HepG2 (cell line): ENCODE data around the gene MFAP5. TPM values are rescaled to one million over a fixed set of nuclear protein-coding genes. Genes with fewer than 3 reads are reported as not detected.

Source experiments
- ATAC-seq: fragments of 200-7000 bp; cut with Tn5 transposase; 3 replicates; pipeline ENCODE4 v1.9.1; 2020; ENCODE audit warnings: mild to moderate bottlenecking, moderate library complexity
- BruUV-seq: library from RNA; stranded (reverse); fragments of 400-500 nt; replicated peaks from 2 replicates; lab custom pipeline; 2021; lab: Mats Ljungman, UMichigan
- CTCF ChIA-PET: fragments of 300-600 bp; formaldehyde crosslinking; extraction: SDS; loops from one replicate; lab custom pipeline; 2021; ENCODE audit warnings: low total read pairs, inconsistent platforms, low intra/inter-chr PET ratio; lab: Yijun Ruan, JAX
- POLR2A ChIA-PET: fragments of 350-600 bp; sonication (Branson Sonifier 250); formaldehyde crosslinking; loops from one replicate; lab custom pipeline; 2020; ENCODE audit warnings: antibody characterized with exemption, inconsistent platforms; lab: Yijun Ruan, JAX
- DNase-seq: peaks from one replicate; pipeline ENCODE4 v3.0.0-alpha.2; 2015; ENCODE audit warnings: low spot score
- FAIRE-seq: peaks from 3 replicates; lab custom pipeline; 2011; peaks lifted over from hg19 to GRCh38; lab: Jason Lieb, UNC
- H2AFZ ChIP-seq: one replicate; pipeline ENCODE4 v1.6.1; 2011; ENCODE audit warnings: low read length, inconsistent platforms
- H3K27ac ChIP-seq: fragments of 300-600 bp; 3 replicates; pipeline ENCODE4 v1.8.0; 2011; ENCODE audit warnings: mixed run types, mild to moderate bottlenecking, mixed read lengths, low read length, inconsistent platforms; ENCODE audit not compliant: insufficient read depth; ENCODE audit errors: extremely low read length
- H3K27me3 ChIP-seq, 2 experiments: fragments of 200-600 bp in 1 of 2; 2 replicates in 1 of 2; 3 replicates in 1 of 2; pipeline versions ENCODE4 v1.6.0 to v1.8.0; 2011; ENCODE audit warnings: low read length in 2 of 2, mild to moderate bottlenecking in 2 of 2, moderate library complexity in 2 of 2, inconsistent platforms in 1 of 2; ENCODE audit not compliant: insufficient read depth in 2 of 2, control insufficient read depth in 1 of 2
- H3K36me3 ChIP-seq, 2 experiments: fragments of 200-600 bp in 1 of 2; replicated peaks in 1 of 2; 2 replicates in 1 of 2; 3 replicates in 1 of 2; pipeline versions ENCODE4 v1.5.1 to v1.8.0; 2011; ENCODE audit warnings: low read length in 2 of 2, inconsistent platforms in 1 of 2; ENCODE audit not compliant: insufficient read depth in 2 of 2, control insufficient read depth in 1 of 2
- H3K4me1 ChIP-seq: 2 replicates; pipeline ENCODE4 v1.5.1; 2012; ENCODE audit warnings: low read length, inconsistent platforms; ENCODE audit not compliant: insufficient read depth
- H3K4me2 ChIP-seq: 2 replicates; pipeline ENCODE4 v1.6.0; 2011; ENCODE audit warnings: low read depth, low read length, inconsistent platforms
- H3K4me3 ChIP-seq, 3 experiments: fragments of 200-600 bp in 1 of 3; sonication (generic), shearing (Covaris generic) in 1 of 3; replicated peaks in 1 of 3; 2 replicates each; pipeline ENCODE4 v1.5.1; 2011 to 2016; ENCODE audit warnings: low read length in 3 of 3, inconsistent platforms in 2 of 3, low read depth in 2 of 3, mild to moderate bottlenecking in 2 of 3, control low read depth in 1 of 3, mixed read lengths in 1 of 3; ENCODE audit not compliant: insufficient read depth in 1 of 3
- H3K79me2 ChIP-seq: one replicate; pipeline ENCODE4 v1.6.1; 2011; ENCODE audit warnings: low read length, inconsistent platforms; ENCODE audit not compliant: insufficient read depth
- H3K9ac ChIP-seq: 2 replicates; pipeline ENCODE4 v1.6.0; 2011; ENCODE audit warnings: mild to moderate bottlenecking, low read depth, low read length, inconsistent platforms; ENCODE audit not compliant: insufficient read depth
- H3K9me3 ChIP-seq: 2 replicates; pipeline ENCODE4 v1.5.1; 2012; ENCODE audit warnings: mild to moderate bottlenecking, low read length
- H4K20me1 ChIP-seq: 2 replicates; pipeline ENCODE4 v1.6.0; 2011; ENCODE audit warnings: inconsistent platforms, mild to moderate bottlenecking, low read length, moderate library complexity; ENCODE audit not compliant: insufficient read depth
- ATF5 ChIP-seq: sonication (generic); formaldehyde crosslinking; IDR thresholded peaks from 2 replicates; pipeline ENCODE4 v1.4.0; 2020; ENCODE audit warnings: mild to moderate bottlenecking, low read depth, missing genetic modification reagents
- DBP ChIP-seq: sonication (generic); formaldehyde crosslinking; IDR thresholded peaks from 2 replicates; pipeline ENCODE4 v1.4.0; 2020; ENCODE audit warnings: missing genetic modification reagents; ENCODE audit errors: not compliant biosample characterization
- GMEB1 ChIP-seq: sonication (generic); formaldehyde crosslinking; IDR thresholded peaks from 2 replicates; pipeline ENCODE4 v1.5.1; 2020; ENCODE audit warnings: missing genetic modification reagents, mild to moderate bottlenecking, borderline replicate concordance
- GMEB2 ChIP-seq: IDR thresholded peaks from 2 replicates; pipeline ENCODE4 v1.6.1; 2016; ENCODE audit warnings: missing biosample characterization, missing genetic modification reagents, low read depth
- KDM6A ChIP-seq: IDR thresholded peaks from 2 replicates; pipeline ENCODE4 v1.6.1; 2016; ENCODE audit warnings: low read depth
- NFYB ChIP-seq: sonication (generic); formaldehyde crosslinking; IDR thresholded peaks from 2 replicates; pipeline ENCODE4 v1.4.0; 2020; ENCODE audit warnings: missing genetic modification reagents
- NR2F6 ChIP-seq, 2 experiments: IDR thresholded peaks; 2 replicates each; pipeline ENCODE4 v1.6.1; 2016; ENCODE audit warnings: antibody characterized with exemption in 1 of 2, mild to moderate bottlenecking in 1 of 2
- POLR2G ChIP-seq: fragments of 200-400 bp; formaldehyde crosslinking; IDR thresholded peaks from 2 replicates; pipeline ENCODE4 v1.6.1; 2018; ENCODE audit warnings: mild to moderate bottlenecking, low read depth, low read length, moderate library complexity
- RCOR2 ChIP-seq: IDR thresholded peaks from 2 replicates; pipeline ENCODE4 v1.6.1; 2016; ENCODE audit warnings: missing biosample characterization, missing genetic modification reagents
- YEATS2 ChIP-seq: sonication (generic); formaldehyde crosslinking; IDR thresholded peaks from 2 replicates; pipeline ENCODE4 v1.4.0; 2020; ENCODE audit warnings: missing genetic modification reagents, borderline replicate concordance
- ZNF354B ChIP-seq: sonication (generic); formaldehyde crosslinking; IDR thresholded peaks from 2 replicates; pipeline ENCODE4 v1.8.0; 2022; ENCODE audit warnings: mild to moderate bottlenecking, missing genetic modification reagents
- ZNF430 ChIP-seq: sonication (generic); formaldehyde crosslinking; IDR thresholded peaks from 2 replicates; pipeline ENCODE4 v1.9.0; 2021; ENCODE audit warnings: mild to moderate bottlenecking, missing genetic modification reagents
- ZNF552 ChIP-seq: sonication (generic); formaldehyde crosslinking; IDR thresholded peaks from 2 replicates; pipeline ENCODE4 v1.9.0; 2022; ENCODE audit warnings: missing genetic modification reagents, mild to moderate bottlenecking, borderline replicate concordance
- ZNF598 ChIP-seq: sonication (generic); formaldehyde crosslinking; IDR thresholded peaks from 2 replicates; pipeline ENCODE4 v1.5.1; 2020; ENCODE audit warnings: mild to moderate bottlenecking, missing genetic modification reagents, borderline replicate concordance
- ZNF816 ChIP-seq: sonication (generic); formaldehyde crosslinking; IDR thresholded peaks from 2 replicates; pipeline ENCODE4 v1.8.0; 2022; ENCODE audit warnings: missing genetic modification reagents, mild to moderate bottlenecking, borderline replicate concordance
- ZNF841 ChIP-seq: sonication (generic); formaldehyde crosslinking; IDR thresholded peaks from 2 replicates; pipeline ENCODE4 v1.8.1; 2023; ENCODE audit warnings: missing genetic modification reagents, borderline replicate concordance
- WGBS: methylation state at CpG from one replicate; pipeline ENCODE4 v1.1.6; 2017; ENCODE audit warnings: low lambda C conversion rate; 5-methylcytosine and 5-hydroxymethylcytosine counted together
- in situ Hi-C: cut with HindIII; loops from 2 replicates; pipeline ENCODE4 v1.10.0; 2017; ENCODE audit warnings: low pct_unique_long_range_greater_than_20kb; ENCODE audit not compliant: extremely low pct_ligation_motif_present
- intact Hi-C: fragments of 100-400 bp; cut with micrococcal nuclease; formaldehyde crosslinking; loops from one replicate; pipeline ENCODE4 v1.10.0; 2022; ENCODE audit not compliant: unreplicated experiment
- polyA plus RNA-seq, 8 experiments: library from polyadenylated mRNA; depleted of rRNA in 3 of 8; stranded (reverse) in 7 of 8; unstranded in 1 of 8; fragments of >200 nt; fragmentation: Illumina TruSeq in 4 of 8; extraction: Trizol in 4 of 8; gene quantifications; 2 replicates each; pipeline versions ENCODE4 v1.2.1 to v1.2.3, GENCODE V29; 2011 to 2016; ENCODE audit warnings: low read depth in 4 of 8, missing spikeins in 1 of 8, mixed read lengths in 1 of 8; ENCODE audit not compliant: insufficient read depth in 1 of 8
- total RNA-seq, 5 experiments: library from RNA; depleted of rRNA; stranded (reverse); fragments of >200 nt; fragmentation: Illumina TruSeq; extraction: Trizol; gene quantifications; 2 replicates each; pipeline ENCODE4 v1.2.3, GENCODE V29; 2016; ENCODE audit warnings: low read depth in 1 of 5
- TF ChIP-seq, protein P1 (sequence below): sonication (generic); formaldehyde crosslinking; IDR thresholded peaks from 2 replicates; pipeline ENCODE4 v1.4.0; 2020; ENCODE audit warnings: missing genetic modification reagents
- TF ChIP-seq, protein P2 (sequence below): sonication (generic); formaldehyde crosslinking; IDR thresholded peaks from 2 replicates; pipeline ENCODE4 v1.8.1; 2022; ENCODE audit warnings: mild to moderate bottlenecking, missing genetic modification reagents

The MFAP5 gene
- total and polyA plus RNA-seq, 2 of the 13 experiments (the other 11 are each of a cell fraction or from before 2014, with no cell fraction given), result 0.07 TPM; not detected in 1

DNA sequence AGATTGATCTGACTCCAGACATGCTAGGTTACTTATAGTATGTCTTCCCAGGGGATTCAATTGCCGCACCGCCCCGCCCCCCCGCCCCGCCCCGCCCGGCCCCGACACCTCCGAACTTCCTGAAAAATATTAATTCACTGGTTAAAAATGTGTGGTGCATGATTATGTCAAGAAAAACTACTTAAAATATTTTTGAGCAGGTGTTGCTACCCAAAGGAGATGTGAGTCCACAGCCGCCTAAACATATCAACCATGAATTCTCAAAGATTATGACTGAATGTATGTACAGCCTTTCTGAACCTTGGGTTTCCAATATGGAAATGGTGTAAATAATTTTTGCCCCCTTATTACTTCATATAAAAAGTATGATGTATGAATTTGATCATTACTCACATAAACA, 32.5 kb upstream of the MFAP5 start:
- no peak overlapping the region for H3K9ac ChIP-seq
- H2AFZ ChIP-seq, result no peak overlapping the region
- ATAC-seq (no peak), FAIRE-seq (no peak), DNase-seq (no peak)
- H4K20me1 ChIP-seq, result no peaks in the 10 kb centered on the region
- ChIA-PET CTCF (no interaction called here), POLR2A (no interaction called here)
- H3K27ac ChIP-seq, result no peak overlapping the region
- peaks cover 8% of the 10 kb centered on the region for H3K4me1 ChIP-seq
- no TSS peak for BruUV-seq
- TF ChIP-seq RCOR2, result no peak
- no peak for TF ChIP-seq ATF5 (CRISPR knock-in tag)
- TF ChIP-seq, protein P1, sequence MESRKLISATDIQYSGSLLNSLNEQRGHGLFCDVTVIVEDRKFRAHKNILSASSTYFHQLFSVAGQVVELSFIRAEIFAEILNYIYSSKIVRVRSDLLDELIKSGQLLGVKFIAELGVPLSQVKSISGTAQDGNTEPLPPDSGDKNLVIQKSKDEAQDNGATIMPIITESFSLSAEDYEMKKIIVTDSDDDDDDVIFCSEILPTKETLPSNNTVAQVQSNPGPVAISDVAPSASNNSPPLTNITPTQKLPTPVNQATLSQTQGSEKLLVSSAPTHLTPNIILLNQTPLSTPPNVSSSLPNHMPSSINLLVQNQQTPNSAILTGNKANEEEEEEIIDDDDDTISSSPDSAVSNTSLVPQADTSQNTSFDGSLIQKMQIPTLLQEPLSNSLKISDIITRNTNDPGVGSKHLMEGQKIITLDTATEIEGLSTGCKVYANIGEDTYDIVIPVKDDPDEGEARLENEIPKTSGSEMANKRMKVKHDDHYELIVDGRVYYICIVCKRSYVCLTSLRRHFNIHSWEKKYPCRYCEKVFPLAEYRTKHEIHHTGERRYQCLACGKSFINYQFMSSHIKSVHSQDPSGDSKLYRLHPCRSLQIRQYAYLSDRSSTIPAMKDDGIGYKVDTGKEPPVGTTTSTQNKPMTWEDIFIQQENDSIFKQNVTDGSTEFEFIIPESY (CRISPR knock-in tag), result no peak
- TF ChIP-seq ZNF598 (CRISPR knock-in tag), result no peak
- no peak for TF ChIP-seq POLR2G
- TF ChIP-seq ZNF430 (CRISPR knock-in tag), result no peak
- TF ChIP-seq ZNF816 (CRISPR knock-in tag), result no peak
- TF ChIP-seq, protein P2, sequence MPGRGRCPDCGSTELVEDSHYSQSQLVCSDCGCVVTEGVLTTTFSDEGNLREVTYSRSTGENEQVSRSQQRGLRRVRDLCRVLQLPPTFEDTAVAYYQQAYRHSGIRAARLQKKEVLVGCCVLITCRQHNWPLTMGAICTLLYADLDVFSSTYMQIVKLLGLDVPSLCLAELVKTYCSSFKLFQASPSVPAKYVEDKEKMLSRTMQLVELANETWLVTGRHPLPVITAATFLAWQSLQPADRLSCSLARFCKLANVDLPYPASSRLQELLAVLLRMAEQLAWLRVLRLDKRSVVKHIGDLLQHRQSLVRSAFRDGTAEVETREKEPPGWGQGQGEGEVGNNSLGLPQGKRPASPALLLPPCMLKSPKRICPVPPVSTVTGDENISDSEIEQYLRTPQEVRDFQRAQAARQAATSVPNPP, result no peak
- TF ChIP-seq YEATS2, result no peak
- no peak for TF ChIP-seq DBP (CRISPR knock-in tag)
- TF ChIP-seq GMEB2, result no peak
- TF ChIP-seq NFYB (CRISPR knock-in tag), result no peak
- TF ChIP-seq KDM6A (CRISPR knock-in tag), result no peak
- no peak for TF ChIP-seq GMEB1 (CRISPR knock-in tag)
- no peak for TF ChIP-seq NR2F6 (IDR thresholded peaks at IDR 0.05)
- no peak for TF ChIP-seq NR2F6 (CRISPR knock-in tag; IDR thresholded peaks at IDR 0.05)
- TF ChIP-seq ZNF841 (CRISPR knock-in tag), result no peak
- no peak for TF ChIP-seq ZNF552 (CRISPR knock-in tag)
- no peak for TF ChIP-seq ZNF354B (CRISPR knock-in tag)
- in situ Hi-C loops (no loop called here), intact Hi-C loops (no loop called here)
- H3K9me3 ChIP-seq, result no peaks in the 10 kb centered on the region
- H3K79me2 ChIP-seq, result no peaks in the 10 kb centered on the region
- peaks cover 3 to 45% of the 10 kb centered on the region in 2 experiments; a peak in 3 of 5 replicates for H3K27me3 ChIP-seq
- no peak overlapping the region for H3K4me3 ChIP-seq
- H3K4me2 ChIP-seq, result no peak overlapping the region
- no peaks in the 10 kb centered on the region for H3K36me3 ChIP-seq
- 44% methylated on average over 10 of the region's 10 CpGs for WGBS
